ENCODE results near the gene PRELP.

DNA sequence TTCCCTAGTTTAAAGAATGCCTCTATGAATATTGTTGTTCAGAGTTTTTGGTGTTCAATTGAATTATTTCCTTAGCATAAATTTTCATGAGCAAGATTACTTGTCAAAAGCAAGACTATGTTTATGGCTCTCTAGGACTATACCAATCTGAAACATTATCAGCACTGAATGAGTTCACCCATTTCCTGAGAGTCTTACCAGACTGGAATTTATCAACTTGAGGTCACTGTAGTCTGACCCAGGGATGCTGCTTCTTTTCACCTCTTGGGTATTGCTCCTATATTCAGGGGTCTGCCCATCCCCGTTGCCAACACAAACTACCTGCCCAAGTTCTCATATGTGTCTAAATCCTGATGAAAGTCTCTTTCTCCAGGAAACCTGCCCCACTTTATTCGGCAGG lies 61.0 kb downstream of the PRELP start:
- TF ChIP-seq CTCF (IDR thresholded peaks at IDR 0.05) (no peak), POLR2AphosphoS5 (IDR thresholded peaks at IDR 0.05) (no peak)

Data from transverse colon (tissue), 4 donors.